Measurements from ENCODE around the gene CHTOP. TPM values are rescaled to one million over a fixed set of nuclear protein-coding genes. Genes with fewer than 3 reads are reported as not detected.

The CHTOP gene
- total and polyA plus RNA-seq, 2 of the 4 experiments (the other 2 are of a cell fraction): 33.9 to 50.8 TPM

DNA sequence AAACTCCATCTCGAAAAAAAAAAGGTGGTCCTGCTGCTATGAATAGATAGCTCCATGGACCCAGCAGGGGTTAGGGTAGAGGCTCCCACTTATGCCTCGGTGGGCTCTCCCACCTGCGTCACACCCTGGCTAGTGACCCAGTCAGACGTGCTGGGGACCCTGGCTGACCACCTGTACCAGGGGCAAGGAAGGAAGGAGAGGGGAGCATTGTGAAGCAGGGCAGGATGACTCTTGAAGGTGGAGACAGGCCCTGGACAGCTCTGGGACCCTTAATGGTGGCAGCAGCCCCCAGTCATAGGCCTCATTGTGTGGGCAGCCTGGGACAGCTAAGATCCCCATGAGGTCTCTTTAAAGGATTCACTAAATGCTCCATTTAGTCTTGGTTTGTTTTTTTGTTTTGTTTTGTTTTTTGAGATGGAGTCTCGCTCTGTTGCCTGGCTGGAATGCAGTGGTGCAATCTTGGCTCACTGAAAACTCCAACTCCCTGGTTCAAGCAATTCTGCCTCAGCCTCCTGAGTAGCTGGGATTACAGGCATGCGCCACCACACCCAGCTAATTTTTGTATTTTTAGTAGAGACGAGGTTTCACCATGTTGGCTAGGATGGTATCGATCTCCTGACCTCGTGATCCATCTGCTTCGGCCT lies 14.3 kb downstream of the CHTOP start:
- H2BK120ac ChIP-seq (ENCODE audit: low read depth, low read length): no peak overlapping the region
- no peak overlapping the region for H2AK5ac ChIP-seq (ENCODE audit: low read depth, low read length)
- dilution Hi-C loops (cut with HindIII; ENCODE audit: low sequenced_read_pairs, unreplicated experiment): no loop called here
- H2BK5ac ChIP-seq (ENCODE audit: low read depth, low read length, poor library complexity, severe bottlenecking): no peak overlapping the region
- no peak overlapping the region for H2BK20ac ChIP-seq (ENCODE audit: low read depth, low read length)
- in situ Hi-C loops (cut with MboI; ENCODE audit: low sequenced_read_pairs): loop anchor here (10.0 kb wide), 1 partner anchor 133 kb away; no protein-coding TSS in a partner anchor
- peaks cover under 1 to 30% of the 10 kb centered on the region in 2 experiments; a peak in 3 of 4 replicates for H3K79me1 ChIP-seq (ENCODE audit: low read depth in 1 of 2, low read length in 2 of 2)
- no peaks in the 10 kb centered on the region for H3K9me3 ChIP-seq (ENCODE audit: control insufficient read depth, insufficient read depth, low read length)
- no peak overlapping the region for H3K4me3 ChIP-seq (ENCODE audit: insufficient read depth, low read depth, low read length)
- 0 out of 2 replicates have a peak, but pooled peaks have one; percentile 6 for ATAC-seq (ENCODE audit: low read depth)
- no peak overlapping the region for H3K18ac ChIP-seq (ENCODE audit: low read depth, low read length)
- ChIA-PET POLR2A (ENCODE audit: unreplicated experiment) (interaction anchor here (0.5 to 0.6 kb wide), 2 partner anchors 40 to 53 kb away, joined by 3 read pairs; no protein-coding TSS in a partner anchor), CTCF (no interaction called here)
- no peak overlapping the region for H4K91ac ChIP-seq (ENCODE audit: insufficient read depth, low read depth, low read length)
- intact Hi-C loops (cut with micrococcal nuclease): no loop called here
- H3K14ac ChIP-seq (replicated peaks; ENCODE audit: low read depth, low read length): no peak overlapping the region
- H2AK9ac ChIP-seq (replicated peaks; ENCODE audit: low read depth, low read length, poor library complexity): no peak overlapping the region
- H2AFZ ChIP-seq (replicated peaks; ENCODE audit: low read length, poor library complexity): no peak overlapping the region
- peaks cover 10% of the 10 kb centered on the region for H3K9me1 ChIP-seq (ENCODE audit: insufficient read depth, low read length)
- peaks cover 21% of the 10 kb centered on the region for H3K36me3 ChIP-seq (ENCODE audit: control insufficient read depth, insufficient read depth, low read length)
- peaks cover 6% of the 10 kb centered on the region for H3K4me1 ChIP-seq (ENCODE audit: control insufficient read depth, insufficient read depth, low read length)
- H4K8ac ChIP-seq (ENCODE audit: low read depth in 2 of 2, low read length in 2 of 2): 0 out of 4 replicates have a peak overlapping the region, but pooled peaks of 1 of the 2 experiments have one; percentile 51
- no TSS peak for BruUV-seq (replicated peaks)
- H3K4me2 ChIP-seq (ENCODE audit: low read depth, low read length): no peak overlapping the region
- no peak overlapping the region for H4K5ac ChIP-seq (ENCODE audit: low read depth, low read length)
- H3K23ac ChIP-seq (ENCODE audit: low read depth, low read length): no peak overlapping the region
- no peak overlapping the region for H2BK15ac ChIP-seq (ENCODE audit: low read depth, low read length)
- no peak overlapping the region for H3K4ac ChIP-seq (ENCODE audit: low read depth, low read length)
- H3K27me3 ChIP-seq (ENCODE audit: control insufficient read depth, insufficient read depth, low read length): no peaks in the 10 kb centered on the region
- no peak for TF ChIP-seq MAZ (IDR thresholded peaks at IDR 0.05; ENCODE audit: borderline replicate concordance, low read depth, low read length)
- H4K20me1 ChIP-seq (ENCODE audit: insufficient read depth, low read length): peaks cover 4% of the 10 kb centered on the region; the same call in 1 of the 2 replicates
- 80% methylated on average over 1 of the region's 10 CpGs; no CpG with 5 or more reads in 1 of the 2 experiments for WGBS, 2 experiments (ENCODE audit: extremely low coverage in 2 of 2, insufficient read length in 1 of 2)
- H3K56ac ChIP-seq (ENCODE audit: extremely low read depth, insufficient read depth, low read length): no peak overlapping the region
- H3K9ac ChIP-seq (ENCODE audit: low read depth, low read length): no peak overlapping the region
- DNase-seq: no peak
- no peak overlapping the region for H3K27ac ChIP-seq (ENCODE audit: insufficient read depth, low read length)
